Left ventricle myocardium inferior (tissue), 1 donor: ENCODE data around the gene TIMP1. TPM values are rescaled to one million over a fixed set of nuclear protein-coding genes. Genes with fewer than 3 reads are reported as not detected.

Source experiments
- DNase-seq: peaks from one replicate; pipeline ENCODE4 v3.0.0-alpha.2; 2020
- H3K27ac ChIP-seq: fragments of 200-600 bp; replicated peaks from 2 replicates; pipeline ENCODE4 v1.8.0; 2021
- H3K27me3 ChIP-seq: fragments of 200-600 bp; 2 replicates; pipeline ENCODE4 v1.8.0; 2021; ENCODE audit warnings: low read depth
- H3K36me3 ChIP-seq: fragments of 200-600 bp; 2 replicates; pipeline ENCODE4 v1.8.0; 2021
- H3K4me1 ChIP-seq: fragments of 200-600 bp; 2 replicates; pipeline ENCODE4 v1.8.0; 2021
- H3K4me3 ChIP-seq: fragments of 200-600 bp; 2 replicates; pipeline ENCODE4 v1.8.0; 2021; ENCODE audit warnings: mild to moderate bottlenecking, moderate library complexity
- H3K9me3 ChIP-seq: fragments of 200-600 bp; replicated peaks from 2 replicates; pipeline ENCODE4 v1.8.0; 2021
- intact Hi-C: fragments of 100-400 bp; cut with micrococcal nuclease; formaldehyde crosslinking; loops from one replicate; pipeline ENCODE4 v1.11.0; 2022
- microRNA-seq: library from miRNA; unstranded; fragments of <30 nt; microRNA quantifications from one replicate; pipeline ENCODE4 v1.2.0, GENCODE V29; 2020
- total RNA-seq: library from RNA; stranded (reverse); fragmentation: NEBNext Ultra II Directional; extraction: Animal tissue kit (Norgen Biotek cat#: 25700); gene quantifications from one replicate; pipeline ENCODE4 v1.2.1, GENCODE V29; 2021
- TF ChIP-seq, protein P1 (sequence below): fragments of 200-600 bp; IDR thresholded peaks from 2 replicates; pipeline ENCODE4 v1.8.0; 2021; ENCODE audit warnings: antibody characterized with exemption, mild to moderate bottlenecking, borderline replicate concordance
- donor health status: DM: no; HTN: yes; CAD: no; lungs with severe emphysema.

The TIMP1 gene
- total RNA-seq, 1 donor from 2014 or later: 99.3 TPM

DNA sequence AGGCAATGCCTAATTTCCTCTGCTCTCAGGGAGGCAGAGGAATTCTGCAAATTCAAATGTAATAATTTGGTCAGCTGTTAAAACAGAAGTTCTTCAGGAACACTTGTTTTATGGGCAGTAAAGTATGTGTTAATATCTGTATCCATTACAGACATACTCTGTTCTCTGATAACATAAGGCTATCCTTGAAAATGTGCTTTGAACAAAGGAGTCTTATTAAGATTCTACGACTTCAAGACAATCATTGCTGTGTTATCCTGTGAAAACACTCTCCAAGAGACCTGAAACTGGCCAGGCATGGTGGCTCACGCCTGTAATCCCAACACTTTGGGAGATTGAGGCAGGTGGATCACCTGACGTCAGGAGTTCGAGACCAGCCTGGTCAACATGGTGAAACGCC lies 49.4 kb downstream of the TIMP1 start:
- intact Hi-C loops: no loop called here

GRCh38 chrX:47632666-47633065 lies 50.4 kb downstream of the TIMP1 start:
- Histone ChIP-seq H3K4me1 (no peaks in the 10 kb centered on the region), H3K4me3 (no peak overlapping the region), H3K27me3 (no peaks in the 10 kb centered on the region), H3K9me3 (no peaks in the 10 kb centered on the region), H3K27ac (no peak overlapping the region), H3K36me3 (peaks cover 12% of the 10 kb centered on the region)
- intact Hi-C loops: no loop called here
- DNase-seq: no peak
- TF ChIP-seq, protein P1, sequence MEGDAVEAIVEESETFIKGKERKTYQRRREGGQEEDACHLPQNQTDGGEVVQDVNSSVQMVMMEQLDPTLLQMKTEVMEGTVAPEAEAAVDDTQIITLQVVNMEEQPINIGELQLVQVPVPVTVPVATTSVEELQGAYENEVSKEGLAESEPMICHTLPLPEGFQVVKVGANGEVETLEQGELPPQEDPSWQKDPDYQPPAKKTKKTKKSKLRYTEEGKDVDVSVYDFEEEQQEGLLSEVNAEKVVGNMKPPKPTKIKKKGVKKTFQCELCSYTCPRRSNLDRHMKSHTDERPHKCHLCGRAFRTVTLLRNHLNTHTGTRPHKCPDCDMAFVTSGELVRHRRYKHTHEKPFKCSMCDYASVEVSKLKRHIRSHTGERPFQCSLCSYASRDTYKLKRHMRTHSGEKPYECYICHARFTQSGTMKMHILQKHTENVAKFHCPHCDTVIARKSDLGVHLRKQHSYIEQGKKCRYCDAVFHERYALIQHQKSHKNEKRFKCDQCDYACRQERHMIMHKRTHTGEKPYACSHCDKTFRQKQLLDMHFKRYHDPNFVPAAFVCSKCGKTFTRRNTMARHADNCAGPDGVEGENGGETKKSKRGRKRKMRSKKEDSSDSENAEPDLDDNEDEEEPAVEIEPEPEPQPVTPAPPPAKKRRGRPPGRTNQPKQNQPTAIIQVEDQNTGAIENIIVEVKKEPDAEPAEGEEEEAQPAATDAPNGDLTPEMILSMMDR: no peak

More for the DNA sequence above, 49.4 kb downstream of the TIMP1 start:
- no peak overlapping the region for H3K4me3 ChIP-seq
- peaks cover 9% of the 10 kb centered on the region for H3K36me3 ChIP-seq
- DNase-seq: no peak
- H3K9me3 ChIP-seq: no peaks in the 10 kb centered on the region
- H3K27ac ChIP-seq: no peak overlapping the region
- H3K4me1 ChIP-seq: no peaks in the 10 kb centered on the region
- TF ChIP-seq, protein P1: no peak
- no peaks in the 10 kb centered on the region for H3K27me3 ChIP-seq

DNA sequence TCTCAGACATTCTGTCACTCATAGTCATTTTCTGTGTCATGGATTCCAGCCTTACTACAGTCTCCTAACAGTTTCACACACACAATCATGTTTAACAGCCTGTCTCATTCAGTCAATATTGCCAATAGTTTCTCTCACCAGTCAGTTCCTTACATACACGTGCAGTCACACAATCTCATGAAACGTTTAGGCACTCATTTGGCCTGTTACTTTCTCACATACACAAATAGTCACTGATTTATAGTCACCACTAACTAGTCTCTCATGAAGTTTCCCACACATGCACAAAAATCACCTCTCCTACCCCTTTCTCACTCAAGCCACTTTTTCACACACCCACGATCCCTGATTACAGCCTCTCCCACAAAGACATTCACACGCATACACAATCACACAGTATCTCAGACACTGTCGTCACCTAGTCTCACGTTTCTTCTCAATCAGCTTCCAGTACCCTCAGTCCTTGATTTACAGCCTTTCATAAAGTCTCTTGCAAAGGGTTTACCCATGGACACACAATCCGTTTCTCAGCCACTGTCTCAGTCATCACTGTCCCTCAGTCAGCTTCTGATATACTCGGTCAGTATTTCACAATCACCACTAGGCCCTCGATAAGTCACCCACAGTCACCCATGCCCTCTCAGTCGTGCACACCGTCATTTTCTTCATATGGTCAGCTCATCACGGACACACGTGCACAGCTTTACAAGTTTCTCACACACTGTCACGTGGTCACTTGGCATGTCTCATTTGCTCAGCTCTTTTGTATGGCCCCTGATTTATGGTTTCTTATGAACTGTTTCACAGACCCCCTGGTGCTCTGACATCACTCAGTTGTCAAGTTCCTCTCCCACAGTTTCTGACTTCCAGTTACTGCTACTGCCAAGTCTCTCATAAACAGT lies 51.7 kb downstream of the TIMP1 start:
- Histone ChIP-seq H3K4me3 (no peak overlapping the region), H3K4me1 (no peaks in the 10 kb centered on the region), H3K27ac (no peak overlapping the region), H3K36me3 (peaks cover 23% of the 10 kb centered on the region), H3K27me3 (no peaks in the 10 kb centered on the region), H3K9me3 (no peaks in the 10 kb centered on the region)
- intact Hi-C loops: no loop called here
- TF ChIP-seq, protein P1: no peak
- no peak for DNase-seq

- no peak overlapping the region for H3K27ac ChIP-seq
- DNase-seq: no peak
- H3K9me3 ChIP-seq: no peaks in the 10 kb centered on the region
- H3K4me1 ChIP-seq: no peaks in the 10 kb centered on the region
- TF ChIP-seq, protein P1: no peak
- H3K36me3 ChIP-seq: peaks cover 32% of the 10 kb centered on the region
- no peak overlapping the region for H3K4me3 ChIP-seq
- H3K27me3 ChIP-seq: no peaks in the 10 kb centered on the region
- intact Hi-C loops: no loop called here
Measured at GRCh38 chrX:47634871-47635575, 52.8 kb downstream of the TIMP1 start.

Small RNA genes lying within 50 kb of the gene (microRNA-seq; reads per million reads assigned to microRNA genes)
- not detected for gene MIR4769

Other genes with a start within 250 kb of the TIMP1 start
- not detected for gene ZNF157, start 211.9 kb upstream of the TIMP1 start, total RNA-seq
- 16.1 TPM for gene ZNF41, start 99.2 kb upstream of the TIMP1 start, total RNA-seq
- 76.4 TPM for gene ARAF, start 21.2 kb upstream of the TIMP1 start, total RNA-seq
- gene SYN1, start 37.4 kb downstream of the TIMP1 start, total RNA-seq: 13.9 TPM
- gene CFP, start 47.5 kb downstream of the TIMP1 start, total RNA-seq: 3.0 TPM
- 21.3 TPM for gene ELK1, start 68.1 kb downstream of the TIMP1 start, total RNA-seq
- 93.5 TPM for gene UXT, start 76.7 kb downstream of the TIMP1 start, total RNA-seq